ENCODE data around the gene TRAM2.

The TRAM2 gene

DNA sequence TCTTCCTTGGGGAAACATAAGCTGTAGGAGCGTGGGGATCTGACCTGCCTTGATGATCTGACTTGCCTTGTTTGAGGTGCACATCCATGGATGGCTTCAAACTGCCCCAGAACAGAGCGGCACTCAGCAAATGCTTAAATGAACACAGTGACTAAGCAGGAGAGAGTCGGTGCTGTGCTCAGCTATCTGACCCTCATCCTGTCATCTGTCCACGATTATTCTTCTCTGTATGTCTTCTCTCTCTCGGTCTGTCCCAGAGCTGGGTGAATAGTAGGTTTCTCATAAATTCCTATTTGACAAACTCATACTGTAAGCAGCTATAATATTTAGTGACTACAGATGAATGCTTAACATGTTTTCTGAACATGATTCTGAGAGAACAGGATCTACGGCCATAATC lies 37.3 kb downstream of the TRAM2 start:
- TF ChIP-seq, protein P1, sequence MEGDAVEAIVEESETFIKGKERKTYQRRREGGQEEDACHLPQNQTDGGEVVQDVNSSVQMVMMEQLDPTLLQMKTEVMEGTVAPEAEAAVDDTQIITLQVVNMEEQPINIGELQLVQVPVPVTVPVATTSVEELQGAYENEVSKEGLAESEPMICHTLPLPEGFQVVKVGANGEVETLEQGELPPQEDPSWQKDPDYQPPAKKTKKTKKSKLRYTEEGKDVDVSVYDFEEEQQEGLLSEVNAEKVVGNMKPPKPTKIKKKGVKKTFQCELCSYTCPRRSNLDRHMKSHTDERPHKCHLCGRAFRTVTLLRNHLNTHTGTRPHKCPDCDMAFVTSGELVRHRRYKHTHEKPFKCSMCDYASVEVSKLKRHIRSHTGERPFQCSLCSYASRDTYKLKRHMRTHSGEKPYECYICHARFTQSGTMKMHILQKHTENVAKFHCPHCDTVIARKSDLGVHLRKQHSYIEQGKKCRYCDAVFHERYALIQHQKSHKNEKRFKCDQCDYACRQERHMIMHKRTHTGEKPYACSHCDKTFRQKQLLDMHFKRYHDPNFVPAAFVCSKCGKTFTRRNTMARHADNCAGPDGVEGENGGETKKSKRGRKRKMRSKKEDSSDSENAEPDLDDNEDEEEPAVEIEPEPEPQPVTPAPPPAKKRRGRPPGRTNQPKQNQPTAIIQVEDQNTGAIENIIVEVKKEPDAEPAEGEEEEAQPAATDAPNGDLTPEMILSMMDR (IDR thresholded peaks at IDR 0.05; ENCODE audit: low read depth, low read length), result no peak

DNA sequence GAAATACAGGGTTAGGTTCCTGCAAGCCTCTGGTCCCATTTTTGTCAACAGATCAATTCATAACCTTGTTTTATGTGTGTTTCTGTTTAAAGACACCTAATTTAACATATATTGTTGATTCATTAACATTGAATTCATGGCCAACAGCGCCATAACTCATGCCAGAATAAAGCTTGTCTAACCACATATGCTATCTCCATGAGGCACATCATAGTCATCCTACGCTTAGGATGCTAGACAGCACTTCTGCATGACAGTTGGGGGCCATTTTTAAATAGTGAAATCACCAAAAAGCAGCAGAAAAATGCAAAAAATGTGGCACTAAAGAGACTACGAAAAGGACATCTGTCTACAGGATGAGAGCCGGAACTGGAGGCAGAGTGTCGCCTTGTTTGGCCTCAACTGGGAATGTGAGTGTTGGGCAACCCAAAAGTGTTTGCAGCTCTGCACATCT lies 37.9 kb downstream of the TRAM2 start:
- DNase-seq (ENCODE audit: extremely low read depth, low read depth), result no peak
- TF ChIP-seq, protein P1 (IDR thresholded peaks at IDR 0.05; ENCODE audit: low read depth, low read length), result no peak

More for the DNA sequence above, 37.3 kb downstream of the TRAM2 start:
- DNase-seq (ENCODE audit: extremely low read depth, low read depth), result no peak

DNA sequence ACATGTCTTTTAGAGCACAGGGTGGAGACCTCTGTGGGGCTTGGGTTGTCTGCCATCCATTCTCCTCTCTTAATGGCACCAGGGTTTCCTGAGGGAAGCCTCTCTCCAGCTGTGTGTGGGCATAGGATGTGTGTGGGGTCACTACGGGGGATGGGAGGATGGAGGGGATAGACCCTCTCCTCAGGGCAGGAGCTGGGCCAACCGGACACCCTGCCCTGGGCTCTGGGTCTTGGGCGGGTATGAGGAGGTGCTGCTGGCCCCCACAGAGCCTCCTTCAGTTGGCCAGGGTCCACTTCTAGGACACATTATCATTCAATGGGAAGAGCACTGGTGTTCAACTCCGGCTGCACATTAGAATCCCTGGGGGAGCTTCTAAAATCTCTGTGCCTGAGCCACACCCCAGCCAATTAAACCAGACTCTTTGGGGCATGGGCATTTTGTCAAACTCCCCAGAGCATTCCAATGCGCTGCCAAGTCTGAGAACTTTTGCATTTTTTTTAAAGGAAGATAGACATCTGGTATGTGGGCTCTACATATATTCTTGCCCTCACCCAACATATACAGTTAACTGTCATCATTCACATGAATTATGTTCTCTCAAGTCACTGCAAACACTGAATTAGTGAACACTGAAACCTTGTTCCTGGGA lies 38.5 kb downstream of the TRAM2 start:
- no peak for DNase-seq (ENCODE audit: extremely low read depth, low read depth)
- TF ChIP-seq, protein P1 (IDR thresholded peaks at IDR 0.05; ENCODE audit: low read depth, low read length), result no peak

DNA sequence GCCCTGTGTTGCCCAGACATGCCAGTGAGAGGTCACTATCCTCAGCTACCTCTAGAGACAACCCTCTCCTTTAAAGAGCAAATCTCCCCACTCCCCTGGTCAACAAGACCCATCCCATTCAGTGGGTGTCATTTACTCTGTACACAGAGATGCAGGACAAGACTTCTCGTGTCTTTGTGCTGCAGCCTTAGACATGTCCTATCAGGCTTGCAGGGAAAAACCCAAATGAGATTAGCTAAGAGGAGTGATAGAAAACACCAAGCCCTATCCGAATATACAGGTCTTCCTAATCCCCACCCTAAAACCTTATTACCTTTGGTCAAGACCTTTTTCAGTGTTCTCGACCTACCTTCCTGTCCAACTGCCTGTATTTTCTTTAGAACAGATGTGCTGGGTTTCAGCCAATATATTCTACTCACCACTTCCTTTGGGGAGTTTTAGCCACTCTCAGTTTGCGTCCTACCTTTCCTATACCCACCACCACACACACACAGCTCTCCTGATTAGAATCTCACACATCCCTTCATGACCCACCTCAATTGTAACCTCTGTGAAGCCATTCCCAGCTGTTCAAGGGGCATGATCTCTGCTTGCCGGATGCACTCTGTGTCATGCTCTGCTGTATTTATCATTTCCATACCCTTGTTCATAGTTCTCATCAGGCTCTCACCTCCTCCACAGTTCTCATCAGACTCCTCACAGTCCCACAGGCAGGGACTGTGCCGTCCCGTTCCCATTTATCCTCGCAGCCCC lies 39.7 kb downstream of the TRAM2 start:
- DNase-seq (ENCODE audit: extremely low read depth, low read depth), result no peak
- TF ChIP-seq, protein P1 (IDR thresholded peaks at IDR 0.05; ENCODE audit: low read depth, low read length), result no peak

DNA sequence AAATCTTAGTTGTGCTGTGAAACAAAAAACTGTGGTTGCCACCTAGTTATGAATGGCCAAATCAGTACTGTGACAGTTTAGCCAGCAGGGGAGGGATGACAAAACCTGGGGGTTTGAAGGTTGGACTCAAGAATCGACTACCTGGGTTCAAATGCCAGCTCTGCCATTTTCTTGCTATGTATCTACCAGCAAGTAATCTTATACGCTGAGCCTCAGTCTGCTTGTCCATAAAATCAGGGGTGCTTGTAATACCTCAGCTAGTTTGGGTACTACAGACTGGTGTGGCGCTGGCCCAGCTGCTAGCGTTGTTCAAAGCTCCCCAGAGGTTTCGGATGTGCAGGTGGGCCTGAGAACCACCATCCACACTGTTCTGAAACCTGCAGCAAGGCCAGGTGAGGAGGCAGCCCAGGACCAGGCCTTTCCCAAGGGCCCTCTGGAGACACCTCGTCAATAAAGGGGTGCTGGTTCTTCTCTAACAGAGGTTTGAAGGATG lies 40.4 kb downstream of the TRAM2 start:
- no peak for DNase-seq (ENCODE audit: extremely low read depth, low read depth)
- TF ChIP-seq, protein P1 (IDR thresholded peaks at IDR 0.05; ENCODE audit: low read depth, low read length), result no peak

DNA sequence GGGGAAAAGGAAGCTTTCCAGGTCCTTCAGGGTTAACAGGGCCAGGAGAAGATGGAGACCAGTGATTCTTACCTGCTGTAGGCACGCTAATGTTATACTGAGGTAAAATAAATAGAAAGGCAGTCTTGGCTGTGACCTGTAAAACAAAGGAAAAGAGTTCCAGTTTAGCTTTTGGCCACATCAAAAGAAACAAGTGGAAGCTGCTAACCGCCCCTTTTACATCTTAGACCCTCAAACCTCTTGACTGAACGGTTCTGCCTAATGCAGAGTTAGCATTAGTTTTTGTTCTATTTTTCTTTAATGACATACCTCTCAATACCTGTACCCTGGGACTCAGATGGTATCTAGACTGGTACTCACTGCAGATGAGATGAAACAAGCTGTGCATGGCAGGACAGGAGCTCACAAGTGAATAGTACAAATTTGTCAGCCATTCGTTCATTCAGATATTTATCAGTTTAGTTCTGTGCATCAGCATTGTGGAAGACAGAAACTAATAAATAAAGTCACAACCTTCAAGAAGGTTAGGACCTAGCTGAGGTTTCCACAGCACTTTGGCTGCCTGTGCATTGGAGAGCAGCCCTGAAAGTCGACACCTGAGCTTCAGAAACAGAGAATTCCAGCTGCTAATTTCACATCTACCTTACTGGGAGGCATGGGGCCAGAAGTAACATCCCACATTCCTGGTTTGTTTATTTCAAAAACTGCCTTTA lies 41.0 kb downstream of the TRAM2 start:
- TF ChIP-seq, protein P1 (IDR thresholded peaks at IDR 0.05; ENCODE audit: low read depth, low read length), result no peak
- no peak for DNase-seq (ENCODE audit: extremely low read depth, low read depth)
